SU-DHL-6 (cell line): ENCODE data around the gene DDX46.

ENCODE experiments used
- H2AFZ ChIP-seq: fragments of 200-600 bp; sonication (generic); 2 replicates; pipeline ENCODE4 v1.6.1; 2014; ENCODE audit warnings: low read depth, mild to moderate bottlenecking, moderate library complexity, mixed read lengths, antibody characterized with exemption, low read length; ENCODE audit not compliant: severe bottlenecking
- H3F3A ChIP-seq: fragments of 200-600 bp; shearing (Covaris generic); 2 replicates; pipeline ENCODE4 v1.6.0; 2016; ENCODE audit warnings: antibody characterized with exemption, mild to moderate bottlenecking; ENCODE audit not compliant: insufficient read depth
- H3K27ac ChIP-seq: fragments of 200-600 bp; sonication (generic); 2 replicates; pipeline ENCODE4 v1.5.1; 2016; ENCODE audit warnings: low read depth, mild to moderate bottlenecking, low read length, moderate library complexity, mixed read lengths
- H3K27me3 ChIP-seq: fragments of 200-600 bp; sonication (generic), shearing (Covaris generic); 2 replicates; pipeline ENCODE4 v1.6.0; 2014; ENCODE audit warnings: mild to moderate bottlenecking, low read length
- H3K36me3 ChIP-seq: fragments of 200-600 bp; sonication (generic); 2 replicates; pipeline ENCODE4 v1.6.1; 2014; ENCODE audit warnings: mild to moderate bottlenecking, low read length, mixed read lengths
- H3K4me2 ChIP-seq: fragments of 300-600, 200-600 bp; shearing (Covaris generic), sonication (generic); 2 replicates; pipeline ENCODE4 v1.6.0; 2014; ENCODE audit warnings: low read length, low read depth, mild to moderate bottlenecking; ENCODE audit not compliant: poor library complexity, severe bottlenecking
- H3K4me3 ChIP-seq: fragments of 200-600 bp; sonication (generic); 2 replicates; pipeline ENCODE4 v1.5.1; 2014; ENCODE audit warnings: antibody characterized with exemption, low read length, mild to moderate bottlenecking, mixed read lengths; ENCODE audit not compliant: insufficient read depth, poor library complexity, severe bottlenecking
- H3K79me2 ChIP-seq: fragments of 200-600 bp; sonication (generic); 2 replicates; pipeline ENCODE4 v1.6.1; 2014; ENCODE audit warnings: mild to moderate bottlenecking, low read length, moderate library complexity; ENCODE audit not compliant: insufficient read depth
- H3K9ac ChIP-seq: fragments of 200-600 bp; sonication (generic); 2 replicates; pipeline ENCODE4 v1.7.0; 2014; ENCODE audit warnings: mild to moderate bottlenecking, low read length
- H3K9me2 ChIP-seq: fragments of 200-600 bp; sonication (generic); replicated peaks from 2 replicates; pipeline ENCODE4 v1.6.1; 2014; ENCODE audit warnings: low read length; ENCODE audit not compliant: insufficient read depth
- H3K9me3 ChIP-seq: fragments of 200-600 bp; sonication (generic); 2 replicates; pipeline ENCODE4 v1.6.1; 2014; ENCODE audit warnings: low read length, mixed read lengths; ENCODE audit not compliant: insufficient read depth
- H4K20me1 ChIP-seq: fragments of 200-600 bp; sonication (generic); 2 replicates; pipeline ENCODE4 v1.6.1; 2014; ENCODE audit warnings: low read depth, mild to moderate bottlenecking, antibody characterized with exemption, low read length, moderate library complexity, mixed read lengths
- CTCF ChIP-seq: fragments of 200-600 bp; sonication (generic); IDR thresholded peaks from one replicate; pipeline ENCODE4 v1.5.1; 2017; ENCODE audit warnings: antibody characterized with exemption, mild to moderate bottlenecking, low read length, moderate library complexity; ENCODE audit not compliant: insufficient read depth, poor library complexity, severe bottlenecking
- EZH2phosphoT487 ChIP-seq: fragments of 200-600 bp; sonication (generic), shearing (Covaris generic); conservative IDR thresholded peaks from 2 replicates; pipeline ENCODE4 v1.6.1; 2018; ENCODE audit warnings: mild to moderate bottlenecking, antibody characterized with exemption, low read length, moderate library complexity, mixed read lengths

Gene DDX46

GRCh38 chr5:134873494-134873893 lies 114.9 kb downstream of the DDX46 start:
- H3K9me2 ChIP-seq = no peaks in the 10 kb centered on the region
- H4K20me1 ChIP-seq = no peaks in the 10 kb centered on the region
- H3K27me3 ChIP-seq = no peaks in the 10 kb centered on the region
- peak overlapping the region; percentile 94 for H3K9ac ChIP-seq
- H3K4me2 ChIP-seq = peak overlapping the region; percentile 86
- no peaks in the 10 kb centered on the region for H3K9me3 ChIP-seq
- peak overlapping the region; percentile 61 for H3K4me3 ChIP-seq
- TF ChIP-seq EZH2phosphoT487 = no peak
- TF ChIP-seq CTCF = no peak
- H3F3A ChIP-seq = peaks cover 5% of the 10 kb centered on the region; the same call in 1 of the 2 replicates
- peaks cover 31% of the 10 kb centered on the region for H3K79me2 ChIP-seq
- peak overlapping the region; percentile 69 for H3K27ac ChIP-seq
- H3K36me3 ChIP-seq = no peaks in the 10 kb centered on the region
- peak overlapping the region; percentile 99 for H2AFZ ChIP-seq

- Histone ChIP-seq H3K36me3 (no peaks in the 10 kb centered on the region), H3F3A (peaks cover 5% of the 10 kb centered on the region; the same call in 1 of the 2 replicates), H3K27ac (peak within 1 kb of the TSS; percentile 69), H3K79me2 (peaks cover 38% of the 10 kb centered on the region), H3K9ac (peak within 1 kb of the TSS; percentile 94), H3K4me2 (peak within 1 kb of the TSS; percentile 86), H3K9me3 (no peaks in the 10 kb centered on the region), H3K9me2 (no peaks in the 10 kb centered on the region), H3K27me3 (no peaks in the 10 kb centered on the region), H2AFZ (peak within 1 kb of the TSS; percentile 99), H4K20me1 (no peaks in the 10 kb centered on the region), H3K4me3 (peak within 1 kb of the TSS; percentile 61)
- TF ChIP-seq CTCF = no peak
- TF ChIP-seq EZH2phosphoT487 = no peak
Measured at GRCh38 chr5:134873987-134874830, 115.6 kb downstream of the DDX46 start, which contains the start of gene TXNDC15. Gene TXNDC15 (plus strand): TSS chr5:134874371. CDS start chr5:134874428, 57 bp downstream.

- peak overlapping the region; percentile 94 for H3K9ac ChIP-seq
- no peaks in the 10 kb centered on the region for H3K36me3 ChIP-seq
- peaks cover 5% of the 10 kb centered on the region; the same call in 1 of the 2 replicates for H3F3A ChIP-seq
- H2AFZ ChIP-seq = peak overlapping the region; percentile 99
- no peaks in the 10 kb centered on the region for H4K20me1 ChIP-seq
- H3K79me2 ChIP-seq = peaks cover 45% of the 10 kb centered on the region
- peak overlapping the region; percentile 86 for H3K4me2 ChIP-seq
- H3K4me3 ChIP-seq = peak overlapping the region; percentile 61
- no peaks in the 10 kb centered on the region for H3K9me3 ChIP-seq
- H3K27me3 ChIP-seq = no peaks in the 10 kb centered on the region
- TF ChIP-seq CTCF (no peak), EZH2phosphoT487 (no peak)
- no peaks in the 10 kb centered on the region for H3K9me2 ChIP-seq
- H3K27ac ChIP-seq = peak overlapping the region; percentile 69
Measured at GRCh38 chr5:134874831-134875655, 116.5 kb downstream of the DDX46 start.
